HCT116 (cell line): ENCODE data around the gene SNTG2. TPM values are rescaled to one million over a fixed set of nuclear protein-coding genes. Genes with fewer than 3 reads are reported as not detected.

ENCODE experiments used
- ATAC-seq: fragments of 200-7000 bp; cut with Tn5 transposase; 2 replicates; pipeline ENCODE4 v1.9.1; 2020; ENCODE audit warnings: mild to moderate bottlenecking, moderate library complexity
- BruUV-seq: library from RNA; stranded (reverse); fragments of 400-500 nt; replicated peaks from 2 replicates; lab custom pipeline; 2021; lab: Mats Ljungman, UMichigan
- CTCF ChIA-PET: fragments of 300-600 bp; sonication (Branson Sonifier 250); formaldehyde crosslinking; loops from one replicate; lab custom pipeline; 2021; ENCODE audit warnings: antibody characterized with exemption; lab: Charles Lee
- POLR2A ChIA-PET: fragments of 300-600, 350-600 bp; sonication (Branson Sonifier 250); formaldehyde crosslinking; loops from one replicate; lab custom pipeline; 2021; ENCODE audit warnings: antibody characterized with exemption; lab: Charles Lee
- RAD21 ChIA-PET, 2 experiments: fragments of 300-600 bp; sonication (Branson Sonifier 250); formaldehyde crosslinking; loops; one replicate each; lab custom pipeline; 2023; ENCODE audit warnings: low total read pairs in 2 of 2; ENCODE audit not compliant: uncharacterized antibody in 2 of 2, unreplicated experiment in 2 of 2, low non-redundant PET in 1 of 2; lab: Charles Lee
- DNase-seq: peaks from one replicate; pipeline ENCODE4 v3.0.0-alpha.2; 2010; ENCODE audit warnings: low read depth, low spot score
- H2AFZ ChIP-seq: fragments of 200-600 bp; shearing (Covaris generic), sonication (generic); 2 replicates; pipeline ENCODE4 v1.6.1; 2017; ENCODE audit warnings: low read depth, mixed run types, mixed read lengths, antibody characterized with exemption, low read length; ENCODE audit not compliant: poor library complexity, severe bottlenecking
- H3K27ac ChIP-seq: 2 replicates; pipeline ENCODE4 v1.5.1; 2012; ENCODE audit warnings: low read depth, low read length
- H3K27me3 ChIP-seq: fragments of 200-600 bp; sonication (generic); 2 replicates; pipeline ENCODE4 v1.6.1; 2016; ENCODE audit warnings: mixed run types, low read length, mixed read lengths; ENCODE audit not compliant: insufficient read depth
- H3K36me3 ChIP-seq, 2 experiments: fragments of 200-500 bp in 1 of 2; fragments of 200-600 bp in 1 of 2; sonication (Bioruptor generic) in 1 of 2; sonication (generic) in 1 of 2; 2 replicates each; pipeline versions ENCODE4 v1.5.1 to v1.6.1; 2014 to 2016; ENCODE audit warnings: low read length in 2 of 2, inconsistent platforms in 1 of 2, mixed read lengths in 1 of 2, mixed run types in 1 of 2; ENCODE audit not compliant: insufficient read depth in 2 of 2, control insufficient read depth in 1 of 2
- H3K4me1 ChIP-seq, 2 experiments: fragments of 200-600 bp in 1 of 2; sonication (generic) in 1 of 2; 2 replicates each; pipeline versions ENCODE4 v1.5.1 to v1.6.1; 2012 to 2017; ENCODE audit warnings: low read length in 2 of 2, inconsistent platforms in 1 of 2, mild to moderate bottlenecking in 1 of 2, mixed read lengths in 1 of 2, mixed run types in 1 of 2, moderate library complexity in 1 of 2; ENCODE audit not compliant: insufficient read depth in 2 of 2, control insufficient read depth in 1 of 2
- H3K4me2 ChIP-seq: fragments of 200-600 bp; sonication (generic); 2 replicates; pipeline ENCODE4 v1.6.1; 2017; ENCODE audit warnings: mixed run types, low read length, mixed read lengths
- H3K4me3 ChIP-seq, 2 experiments: fragments of 200-600 bp in 1 of 2; sonication (generic) in 1 of 2; replicated peaks in 1 of 2; 2 replicates each; pipeline ENCODE4 v1.5.1; 2011 to 2016; ENCODE audit warnings: low read length in 2 of 2, control low read depth in 1 of 2, low read depth in 1 of 2, mild to moderate bottlenecking in 1 of 2, mixed read lengths in 1 of 2, mixed run types in 1 of 2
- H3K79me2 ChIP-seq: fragments of 200-600 bp; sonication (generic); 2 replicates; pipeline ENCODE4 v1.6.1; 2017; ENCODE audit warnings: mild to moderate bottlenecking, mixed run types, low read length, moderate library complexity, mixed read lengths; ENCODE audit not compliant: insufficient read depth
- H3K9ac ChIP-seq: fragments of 200-600 bp; sonication (generic); 2 replicates; pipeline ENCODE4 v1.6.1; 2016; ENCODE audit warnings: low read length, mixed read lengths
- H3K9me2 ChIP-seq: fragments of 200-600 bp; sonication (generic), shearing (Covaris generic); 2 replicates; pipeline ENCODE4 v1.6.1; 2017; ENCODE audit warnings: mixed run types, mild to moderate bottlenecking, moderate library complexity; ENCODE audit not compliant: insufficient read depth
- H3K9me3 ChIP-seq, 2 experiments: fragments of 200-500 bp in 1 of 2; fragments of 200-600 bp in 1 of 2; sonication (Bioruptor generic) in 1 of 2; sonication (generic) in 1 of 2; 2 replicates each; pipeline ENCODE4 v1.6.1; 2014 to 2017; ENCODE audit warnings: low read length in 2 of 2, mixed read lengths in 2 of 2, inconsistent platforms in 1 of 2, low read depth in 1 of 2, mild to moderate bottlenecking in 1 of 2, mixed run types in 1 of 2, moderate library complexity in 1 of 2; ENCODE audit not compliant: control insufficient read depth in 1 of 2, insufficient read depth in 1 of 2
- H4K20me1 ChIP-seq: fragments of 200-600 bp; sonication (generic), shearing (Covaris generic); 2 replicates; pipeline ENCODE4 v1.6.1; 2017; ENCODE audit warnings: mixed run types, mild to moderate bottlenecking, moderate library complexity; ENCODE audit not compliant: insufficient read depth
- CBX3 ChIP-seq: IDR thresholded peaks from 2 replicates; pipeline ENCODE4 v1.6.1; 2012; ENCODE audit warnings: low read depth
- CEBPB ChIP-seq: IDR thresholded peaks from 2 replicates; pipeline ENCODE4 v1.6.1; 2012; ENCODE audit warnings: low read depth
- EGR1 ChIP-seq: IDR thresholded peaks from 2 replicates; pipeline ENCODE4 v1.6.1; 2012; ENCODE audit warnings: low read depth
- ELF1 ChIP-seq: IDR thresholded peaks from 2 replicates; pipeline ENCODE4 v1.6.1; 2012; ENCODE audit warnings: low read depth, borderline replicate concordance
- EZH2phosphoT487 ChIP-seq: fragments of 200-600 bp; IDR thresholded peaks from 2 replicates; pipeline ENCODE4 v1.6.1; 2018; ENCODE audit warnings: antibody characterized with exemption, borderline replicate concordance
- JUND ChIP-seq: IDR thresholded peaks from 2 replicates; pipeline ENCODE4 v1.6.1; 2012
- POLR2AphosphoS5 ChIP-seq: IDR thresholded peaks from 2 replicates; pipeline ENCODE4 v1.6.1; 2011; ENCODE audit warnings: mild to moderate bottlenecking, low read depth, low read length, moderate library complexity
- RAD21 ChIP-seq: IDR thresholded peaks from 2 replicates; pipeline ENCODE4 v1.6.1; 2012; ENCODE audit warnings: low read depth, mild to moderate bottlenecking
- SIN3A ChIP-seq: IDR thresholded peaks from 2 replicates; pipeline ENCODE4 v1.6.1; 2012; ENCODE audit warnings: low read depth
- SRF ChIP-seq: IDR thresholded peaks from 2 replicates; pipeline ENCODE4 v1.6.1; 2012; ENCODE audit warnings: low read depth
- TCF7L2 ChIP-seq: IDR thresholded peaks from 2 replicates; pipeline ENCODE4 v1.7.0; 2011; ENCODE audit warnings: borderline replicate concordance, inconsistent platforms; ENCODE audit not compliant: insufficient read depth, insufficient read length; ENCODE audit errors: extremely low read depth
- YY1 ChIP-seq: IDR thresholded peaks from 2 replicates; pipeline ENCODE4 v1.6.1; 2011; ENCODE audit warnings: low read length, low read depth, moderate library complexity, mild to moderate bottlenecking; ENCODE audit not compliant: insufficient replicate concordance; ENCODE audit errors: extremely low read depth
- ZFX ChIP-seq: fragments of 450-650 bp; IDR thresholded peaks from 2 replicates; pipeline ENCODE4 v1.6.1; 2017
- ZNF274 ChIP-seq: fragments of 200-500 bp; sonication (Bioruptor generic); IDR thresholded peaks from 2 replicates; pipeline ENCODE4 v1.6.1; 2014; ENCODE audit warnings: mild to moderate bottlenecking, low read depth, low read length, inconsistent platforms
- intact Hi-C: fragments of 100-400 bp; cut with micrococcal nuclease; formaldehyde crosslinking; loops from 2 replicates; pipeline ENCODE4 v1.10.0; 2022
- total RNA-seq: library from RNA; stranded (reverse); gene quantifications from one replicate; pipeline ENCODE4 v1.2.1, GENCODE V29; 2021; ENCODE audit not compliant: unreplicated experiment
- TF ChIP-seq, protein P1 (sequence below), 3 experiments: fragments of 200-600 bp in 1 of 3; sonication (generic) in 1 of 3; IDR thresholded peaks in 2 of 3; conservative IDR thresholded peaks in 1 of 3; 2 replicates each; pipeline ENCODE4 v1.5.1; 2012 to 2017; ENCODE audit warnings: low read depth in 2 of 3, low read length in 2 of 3, antibody characterized with exemption in 1 of 3, borderline replicate concordance in 1 of 3, control low read depth in 1 of 3, mild to moderate bottlenecking in 1 of 3, mixed read lengths in 1 of 3, mixed run types in 1 of 3, moderate library complexity in 1 of 3; ENCODE audit not compliant: insufficient read depth in 1 of 3
- TF ChIP-seq, protein P2 (sequence below): IDR thresholded peaks from 2 replicates; pipeline ENCODE4 v1.6.1; 2012; ENCODE audit warnings: low read depth
- TF ChIP-seq, protein P3 (sequence below): IDR thresholded peaks from 2 replicates; pipeline ENCODE4 v1.6.1; 2012
- TF ChIP-seq, protein P4 (sequence below): IDR thresholded peaks from 2 replicates; pipeline ENCODE4 v1.6.1; 2012
- TF ChIP-seq, protein P5 (sequence below): IDR thresholded peaks from 2 replicates; pipeline ENCODE4 v1.6.1; 2011; ENCODE audit warnings: mild to moderate bottlenecking, low read length, moderate library complexity; ENCODE audit not compliant: insufficient replicate concordance; ENCODE audit errors: extremely low read depth

SNTG2 gene
- total RNA-seq, 1 experiment from 2014 or later: not detected

DNA sequence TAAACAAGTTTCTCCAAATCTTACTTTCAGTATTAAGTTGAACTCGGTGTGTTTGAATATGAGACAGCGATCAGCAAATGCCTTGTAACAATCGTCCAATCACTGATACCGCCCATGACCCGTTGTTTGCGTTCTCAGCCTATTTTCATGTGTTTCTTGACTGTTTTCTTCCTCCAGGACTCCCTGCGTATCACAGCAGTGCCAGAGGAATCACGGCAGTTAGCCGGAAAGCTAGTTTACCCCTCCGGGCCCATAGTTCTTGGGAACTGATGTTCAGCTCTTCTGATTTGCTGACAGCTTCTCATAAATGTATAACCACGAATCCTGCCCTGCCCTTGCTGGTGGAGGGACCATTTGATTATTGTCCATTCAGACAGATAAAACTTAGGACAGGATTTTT lies 420.4 kb downstream of the SNTG2 start:
- no TSS peak for BruUV-seq

More for the DNA sequence above, 420.4 kb downstream of the SNTG2 start:
- H3K27ac ChIP-seq: no peak overlapping the region
- ChIA-PET CTCF (no interaction called here), POLR2A (no interaction called here), RAD21 (no interaction called here)
- no peak overlapping the region for H3K9ac ChIP-seq
- H3K4me2 ChIP-seq: no peak overlapping the region
- no peak overlapping the region for H3K4me3 ChIP-seq
- no peaks in the 10 kb centered on the region for H3K4me1 ChIP-seq
- no peaks in the 10 kb centered on the region for H3K36me3 ChIP-seq
- ATAC-seq: no peak
- no peak overlapping the region for H2AFZ ChIP-seq
- intact Hi-C loops: no loop called here
- no peaks in the 10 kb centered on the region for H3K9me3 ChIP-seq
- no peak for DNase-seq
- H3K27me3 ChIP-seq: peaks cover 45% of the 10 kb centered on the region
- no peaks in the 10 kb centered on the region for H3K79me2 ChIP-seq
- TF ChIP-seq SRF (no peak), ZFX (no peak), EZH2phosphoT487 (no peak), JUND (no peak), CBX3 (no peak), SIN3A (no peak), CEBPB (no peak), YY1 (no peak), POLR2AphosphoS5 (no peak), ELF1 (no peak), RAD21 (no peak), ZNF274 (no peak), TCF7L2 (no peak), EGR1 (no peak)
- TF ChIP-seq, protein P1, sequence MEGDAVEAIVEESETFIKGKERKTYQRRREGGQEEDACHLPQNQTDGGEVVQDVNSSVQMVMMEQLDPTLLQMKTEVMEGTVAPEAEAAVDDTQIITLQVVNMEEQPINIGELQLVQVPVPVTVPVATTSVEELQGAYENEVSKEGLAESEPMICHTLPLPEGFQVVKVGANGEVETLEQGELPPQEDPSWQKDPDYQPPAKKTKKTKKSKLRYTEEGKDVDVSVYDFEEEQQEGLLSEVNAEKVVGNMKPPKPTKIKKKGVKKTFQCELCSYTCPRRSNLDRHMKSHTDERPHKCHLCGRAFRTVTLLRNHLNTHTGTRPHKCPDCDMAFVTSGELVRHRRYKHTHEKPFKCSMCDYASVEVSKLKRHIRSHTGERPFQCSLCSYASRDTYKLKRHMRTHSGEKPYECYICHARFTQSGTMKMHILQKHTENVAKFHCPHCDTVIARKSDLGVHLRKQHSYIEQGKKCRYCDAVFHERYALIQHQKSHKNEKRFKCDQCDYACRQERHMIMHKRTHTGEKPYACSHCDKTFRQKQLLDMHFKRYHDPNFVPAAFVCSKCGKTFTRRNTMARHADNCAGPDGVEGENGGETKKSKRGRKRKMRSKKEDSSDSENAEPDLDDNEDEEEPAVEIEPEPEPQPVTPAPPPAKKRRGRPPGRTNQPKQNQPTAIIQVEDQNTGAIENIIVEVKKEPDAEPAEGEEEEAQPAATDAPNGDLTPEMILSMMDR (IDR thresholded peaks at IDR 0.05 in 2 of 3, conservative IDR thresholded peaks at IDR 0.05 in 1 of 3; ENCODE audit: borderline replicate concordance in 1 of 3, insufficient read depth in 1 of 3, low read depth in 2 of 3, low read length in 2 of 3): no peak
- TF ChIP-seq, protein P2, sequence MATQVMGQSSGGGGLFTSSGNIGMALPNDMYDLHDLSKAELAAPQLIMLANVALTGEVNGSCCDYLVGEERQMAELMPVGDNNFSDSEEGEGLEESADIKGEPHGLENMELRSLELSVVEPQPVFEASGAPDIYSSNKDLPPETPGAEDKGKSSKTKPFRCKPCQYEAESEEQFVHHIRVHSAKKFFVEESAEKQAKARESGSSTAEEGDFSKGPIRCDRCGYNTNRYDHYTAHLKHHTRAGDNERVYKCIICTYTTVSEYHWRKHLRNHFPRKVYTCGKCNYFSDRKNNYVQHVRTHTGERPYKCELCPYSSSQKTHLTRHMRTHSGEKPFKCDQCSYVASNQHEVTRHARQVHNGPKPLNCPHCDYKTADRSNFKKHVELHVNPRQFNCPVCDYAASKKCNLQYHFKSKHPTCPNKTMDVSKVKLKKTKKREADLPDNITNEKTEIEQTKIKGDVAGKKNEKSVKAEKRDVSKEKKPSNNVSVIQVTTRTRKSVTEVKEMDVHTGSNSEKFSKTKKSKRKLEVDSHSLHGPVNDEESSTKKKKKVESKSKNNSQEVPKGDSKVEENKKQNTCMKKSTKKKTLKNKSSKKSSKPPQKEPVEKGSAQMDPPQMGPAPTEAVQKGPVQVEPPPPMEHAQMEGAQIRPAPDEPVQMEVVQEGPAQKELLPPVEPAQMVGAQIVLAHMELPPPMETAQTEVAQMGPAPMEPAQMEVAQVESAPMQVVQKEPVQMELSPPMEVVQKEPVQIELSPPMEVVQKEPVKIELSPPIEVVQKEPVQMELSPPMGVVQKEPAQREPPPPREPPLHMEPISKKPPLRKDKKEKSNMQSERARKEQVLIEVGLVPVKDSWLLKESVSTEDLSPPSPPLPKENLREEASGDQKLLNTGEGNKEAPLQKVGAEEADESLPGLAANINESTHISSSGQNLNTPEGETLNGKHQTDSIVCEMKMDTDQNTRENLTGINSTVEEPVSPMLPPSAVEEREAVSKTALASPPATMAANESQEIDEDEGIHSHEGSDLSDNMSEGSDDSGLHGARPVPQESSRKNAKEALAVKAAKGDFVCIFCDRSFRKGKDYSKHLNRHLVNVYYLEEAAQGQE: no peak
- TF ChIP-seq, protein P3, sequence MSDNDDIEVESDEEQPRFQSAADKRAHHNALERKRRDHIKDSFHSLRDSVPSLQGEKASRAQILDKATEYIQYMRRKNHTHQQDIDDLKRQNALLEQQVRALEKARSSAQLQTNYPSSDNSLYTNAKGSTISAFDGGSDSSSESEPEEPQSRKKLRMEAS: no peak
- TF ChIP-seq, protein P4, sequence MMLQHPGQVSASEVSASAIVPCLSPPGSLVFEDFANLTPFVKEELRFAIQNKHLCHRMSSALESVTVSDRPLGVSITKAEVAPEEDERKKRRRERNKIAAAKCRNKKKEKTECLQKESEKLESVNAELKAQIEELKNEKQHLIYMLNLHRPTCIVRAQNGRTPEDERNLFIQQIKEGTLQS: no peak
- TF ChIP-seq, protein P5, sequence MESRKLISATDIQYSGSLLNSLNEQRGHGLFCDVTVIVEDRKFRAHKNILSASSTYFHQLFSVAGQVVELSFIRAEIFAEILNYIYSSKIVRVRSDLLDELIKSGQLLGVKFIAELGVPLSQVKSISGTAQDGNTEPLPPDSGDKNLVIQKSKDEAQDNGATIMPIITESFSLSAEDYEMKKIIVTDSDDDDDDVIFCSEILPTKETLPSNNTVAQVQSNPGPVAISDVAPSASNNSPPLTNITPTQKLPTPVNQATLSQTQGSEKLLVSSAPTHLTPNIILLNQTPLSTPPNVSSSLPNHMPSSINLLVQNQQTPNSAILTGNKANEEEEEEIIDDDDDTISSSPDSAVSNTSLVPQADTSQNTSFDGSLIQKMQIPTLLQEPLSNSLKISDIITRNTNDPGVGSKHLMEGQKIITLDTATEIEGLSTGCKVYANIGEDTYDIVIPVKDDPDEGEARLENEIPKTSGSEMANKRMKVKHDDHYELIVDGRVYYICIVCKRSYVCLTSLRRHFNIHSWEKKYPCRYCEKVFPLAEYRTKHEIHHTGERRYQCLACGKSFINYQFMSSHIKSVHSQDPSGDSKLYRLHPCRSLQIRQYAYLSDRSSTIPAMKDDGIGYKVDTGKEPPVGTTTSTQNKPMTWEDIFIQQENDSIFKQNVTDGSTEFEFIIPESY: no peak
- TF ChIP-seq, all 23 proteins: peak for 0
- no peaks in the 10 kb centered on the region for H3K9me2 ChIP-seq
- H4K20me1 ChIP-seq: no peaks in the 10 kb centered on the region
